Neural crest cell (in vitro differentiated cells): ENCODE measurements around the gene SND1. TPM values are rescaled to one million over a fixed set of nuclear protein-coding genes. Genes with fewer than 3 reads are reported as not detected.

Experiments
- DNase-seq: peaks from one replicate; pipeline ENCODE4 v3.0.0; 2021; ENCODE audit warnings: low read depth, mixed read lengths, low spot score
- H3K27ac Mint-ChIP-seq: one replicate; pipeline ENCODE4 v1.8.0; 2021; ENCODE audit warnings: mild to moderate bottlenecking, mixed read lengths; ENCODE audit not compliant: unreplicated experiment
- H3K27me3 Mint-ChIP-seq: 2 replicates; pipeline ENCODE4 v1.8.0; 2021; ENCODE audit warnings: low read depth, mild to moderate bottlenecking, mixed read lengths
- H3K36me3 Mint-ChIP-seq: 2 replicates; pipeline ENCODE4 v1.8.0; 2021; ENCODE audit warnings: low read depth, mild to moderate bottlenecking, mixed read lengths
- H3K4me1 Mint-ChIP-seq: 2 replicates; pipeline ENCODE4 v1.8.0; 2021; ENCODE audit warnings: mixed read lengths
- H3K4me3 Mint-ChIP-seq: one replicate; pipeline ENCODE4 v1.8.0; 2021; ENCODE audit warnings: mild to moderate bottlenecking, mixed read lengths
- H3K9me3 Mint-ChIP-seq: 2 replicates; pipeline ENCODE4 v1.8.0; 2021; ENCODE audit warnings: mixed read lengths
- total RNA-seq: library from RNA; stranded (reverse); gene quantifications from 2 replicates; pipeline ENCODE4 v1.2.1, GENCODE V29; 2021
- TF ChIP-seq, protein P1 (sequence below): fragments of 200-600 bp; sonication (generic); conservative IDR thresholded peaks from 2 replicates; pipeline ENCODE4 v1.5.0; 2021; ENCODE audit warnings: antibody characterized with exemption, mild to moderate bottlenecking

Gene SND1
- total RNA-seq, 1 donor from 2014 or later, result 184 TPM

DNA sequence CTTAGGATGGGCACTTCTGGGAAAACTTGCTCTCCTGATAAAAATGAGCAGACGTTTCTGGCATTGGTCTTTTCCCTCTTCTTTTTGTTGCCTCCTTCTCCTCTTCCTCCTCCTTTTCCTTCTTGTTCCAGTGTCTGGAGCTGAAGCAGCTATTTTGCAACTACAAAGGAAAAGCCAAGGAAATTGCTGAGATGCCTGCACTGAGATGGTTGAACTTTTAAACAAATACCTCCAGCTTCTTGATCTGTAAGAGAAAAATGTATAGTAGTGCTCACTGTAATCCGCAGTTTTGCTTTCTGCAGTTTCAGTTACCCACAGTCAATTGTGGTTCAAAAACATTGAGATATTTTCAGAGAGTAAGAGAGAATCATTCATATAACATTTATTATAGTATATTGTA lies 7.5 kb upstream of the SND1 start:
- TF ChIP-seq, protein P1, sequence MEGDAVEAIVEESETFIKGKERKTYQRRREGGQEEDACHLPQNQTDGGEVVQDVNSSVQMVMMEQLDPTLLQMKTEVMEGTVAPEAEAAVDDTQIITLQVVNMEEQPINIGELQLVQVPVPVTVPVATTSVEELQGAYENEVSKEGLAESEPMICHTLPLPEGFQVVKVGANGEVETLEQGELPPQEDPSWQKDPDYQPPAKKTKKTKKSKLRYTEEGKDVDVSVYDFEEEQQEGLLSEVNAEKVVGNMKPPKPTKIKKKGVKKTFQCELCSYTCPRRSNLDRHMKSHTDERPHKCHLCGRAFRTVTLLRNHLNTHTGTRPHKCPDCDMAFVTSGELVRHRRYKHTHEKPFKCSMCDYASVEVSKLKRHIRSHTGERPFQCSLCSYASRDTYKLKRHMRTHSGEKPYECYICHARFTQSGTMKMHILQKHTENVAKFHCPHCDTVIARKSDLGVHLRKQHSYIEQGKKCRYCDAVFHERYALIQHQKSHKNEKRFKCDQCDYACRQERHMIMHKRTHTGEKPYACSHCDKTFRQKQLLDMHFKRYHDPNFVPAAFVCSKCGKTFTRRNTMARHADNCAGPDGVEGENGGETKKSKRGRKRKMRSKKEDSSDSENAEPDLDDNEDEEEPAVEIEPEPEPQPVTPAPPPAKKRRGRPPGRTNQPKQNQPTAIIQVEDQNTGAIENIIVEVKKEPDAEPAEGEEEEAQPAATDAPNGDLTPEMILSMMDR, result no peak
- no peak for DNase-seq
- no peaks in the 10 kb centered on the region for H3K27me3 Mint-ChIP-seq
- no peaks in the 10 kb centered on the region for H3K36me3 Mint-ChIP-seq
- H3K9me3 Mint-ChIP-seq, result peaks cover 2% of the 10 kb centered on the region
- no peak overlapping the region for H3K27ac Mint-ChIP-seq
- no peak overlapping the region for H3K4me3 Mint-ChIP-seq
- H3K4me1 Mint-ChIP-seq, result peaks cover 9% of the 10 kb centered on the region

DNA sequence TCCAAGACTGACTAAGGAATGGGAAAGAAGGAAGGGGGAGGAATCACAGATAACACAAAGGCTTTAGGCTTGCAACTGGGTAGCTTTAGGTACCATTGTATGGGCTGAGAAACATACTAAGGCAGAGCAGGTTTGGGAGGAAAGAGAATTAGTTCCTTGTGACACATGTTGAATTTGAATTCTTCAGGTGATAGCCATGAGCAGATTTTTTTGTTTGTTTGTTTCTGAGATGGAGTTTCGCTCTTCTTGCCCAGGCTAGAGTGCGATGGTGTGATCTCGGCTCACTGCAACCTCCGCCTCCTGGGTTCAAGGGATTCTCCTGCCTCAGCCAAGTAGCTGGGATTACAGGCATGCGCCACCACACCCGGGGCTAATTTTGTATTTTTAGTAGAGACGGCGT lies 4.4 kb upstream of the SND1 start:
- Mint-ChIP-seq H3K36me3 (no peaks in the 10 kb centered on the region), H3K4me1 (peaks cover 17% of the 10 kb centered on the region), H3K27ac (no peak overlapping the region), H3K27me3 (no peaks in the 10 kb centered on the region), H3K9me3 (no peaks in the 10 kb centered on the region), H3K4me3 (no peak overlapping the region)
- TF ChIP-seq, protein P1, result no peak
- no peak for DNase-seq

DNA sequence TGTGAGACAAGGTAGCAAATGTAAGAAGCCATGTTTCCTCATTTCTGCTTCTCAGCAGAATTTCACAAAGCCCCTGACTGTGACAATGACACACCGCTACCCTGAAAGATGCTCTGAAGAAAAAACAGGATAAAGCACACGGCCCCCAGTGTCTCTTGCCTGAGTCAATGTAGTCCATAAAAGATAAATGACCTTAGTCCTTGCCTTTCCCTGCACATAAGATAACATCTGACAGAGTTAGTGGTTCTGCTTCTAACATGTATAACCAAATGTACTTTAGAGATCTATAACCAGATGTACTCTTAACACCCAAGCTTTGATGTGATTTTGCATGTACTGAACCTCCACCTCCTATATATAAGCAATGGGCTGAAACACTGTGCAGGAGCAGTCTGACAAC lies 3.0 kb upstream of the SND1 start:
- Mint-ChIP-seq H3K36me3 (no peaks in the 10 kb centered on the region), H3K9me3 (no peaks in the 10 kb centered on the region), H3K4me1 (peaks cover 31% of the 10 kb centered on the region), H3K27ac (no peak overlapping the region), H3K4me3 (no peak overlapping the region), H3K27me3 (no peaks in the 10 kb centered on the region)
- no peak for DNase-seq
- TF ChIP-seq, protein P1, result no peak

DNA sequence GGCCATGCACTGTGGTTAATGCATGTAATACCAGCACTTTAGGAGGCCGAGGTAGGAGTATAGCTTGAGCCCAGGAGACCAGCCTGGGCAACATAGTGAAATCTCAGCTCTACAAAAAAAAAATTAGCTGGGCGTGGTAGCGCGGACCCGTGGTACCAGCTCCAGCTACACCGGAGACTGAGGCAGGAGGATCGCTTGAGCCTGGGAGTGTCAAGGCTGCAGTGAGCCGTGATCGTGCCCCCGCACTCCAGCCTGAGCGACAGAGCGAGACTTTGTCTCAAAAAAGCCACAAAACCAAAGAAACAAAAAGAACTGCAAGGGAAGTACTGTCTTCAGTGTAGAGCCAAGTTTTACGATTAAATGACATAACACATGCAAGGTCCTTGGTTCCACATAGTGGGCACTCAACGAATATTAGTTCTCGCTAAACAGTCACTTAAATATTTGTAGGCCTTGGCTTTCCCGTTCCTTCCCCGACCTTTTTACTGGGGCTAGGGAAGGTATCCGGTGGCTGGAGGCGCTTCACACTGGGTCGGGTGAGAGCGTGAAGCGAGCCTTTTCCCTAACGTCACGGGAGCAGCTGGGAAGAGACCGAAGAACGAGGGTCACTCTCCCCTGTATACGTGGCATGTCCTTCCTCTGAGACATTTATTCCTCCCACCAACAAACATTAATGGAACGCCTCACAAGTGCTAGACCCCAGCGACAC lies 993 bp upstream of the SND1 start:
- DNase-seq, result no peak
- Mint-ChIP-seq H3K36me3 (no peaks in the 10 kb centered on the region), H3K9me3 (no peaks in the 10 kb centered on the region), H3K27ac (peak overlapping the region; percentile 96), H3K4me1 (peaks cover 46% of the 10 kb centered on the region), H3K27me3 (no peaks in the 10 kb centered on the region), H3K4me3 (peak overlapping the region; percentile 98)
- TF ChIP-seq, protein P1, result no peak

DNA sequence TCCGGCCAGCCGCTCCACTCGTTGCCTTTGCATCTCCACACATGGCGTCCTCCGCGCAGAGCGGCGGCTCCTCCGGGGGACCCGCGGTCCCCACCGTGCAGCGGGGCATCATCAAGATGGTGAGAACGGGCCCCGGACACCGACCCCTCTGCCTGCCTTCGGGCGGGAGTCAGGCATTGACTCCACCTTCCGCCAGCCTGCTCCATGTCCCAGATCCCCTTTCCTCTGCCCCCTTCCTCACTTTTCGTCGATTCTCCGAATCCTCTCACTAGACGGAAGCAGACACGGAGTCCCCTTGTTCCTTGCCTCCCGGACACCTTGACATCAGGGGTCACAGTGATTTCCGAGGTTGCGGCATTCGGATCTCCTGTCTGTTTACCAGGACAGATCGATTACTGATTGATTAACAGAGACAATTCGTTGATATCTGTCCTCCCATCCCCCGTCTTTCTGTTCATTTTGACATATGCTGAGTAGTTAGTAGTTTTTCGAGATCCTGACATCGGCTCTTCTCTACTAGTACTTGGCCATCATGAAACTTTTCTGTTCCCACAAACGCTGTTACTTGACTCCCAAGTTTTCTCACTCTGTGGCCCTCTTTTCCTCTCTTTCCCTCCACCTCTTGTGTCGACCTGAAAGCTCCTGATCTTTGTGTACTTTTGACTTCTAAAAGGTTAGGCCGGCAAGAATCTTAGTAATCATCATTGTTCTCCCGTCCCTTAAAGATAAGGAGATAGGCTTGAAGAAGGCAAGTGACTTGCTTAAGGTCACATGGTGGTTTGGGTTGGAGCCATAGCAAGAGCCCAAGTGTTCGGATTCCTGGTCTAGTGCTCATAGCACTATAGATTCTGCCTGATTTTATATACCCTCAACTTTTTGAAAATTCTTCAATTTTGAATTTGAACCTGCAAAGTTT lies 597 bp downstream of the SND1 start:
- no peaks in the 10 kb centered on the region for H3K36me3 Mint-ChIP-seq
- H3K27me3 Mint-ChIP-seq, result no peaks in the 10 kb centered on the region
- TF ChIP-seq, protein P1, result no peak
- peaks cover 49% of the 10 kb centered on the region for H3K4me1 Mint-ChIP-seq
- peak overlapping the region; percentile 98 for H3K27ac Mint-ChIP-seq
- no peak for DNase-seq
- peak overlapping the region; percentile 98 for H3K4me3 Mint-ChIP-seq
- no peaks in the 10 kb centered on the region for H3K9me3 Mint-ChIP-seq
